HEK293T (cell line): ENCODE results near the gene ALLC.
A peak's percentile ranks its signal among the peaks of the same experiment; 100 is the strongest.

Experiments
- CTCF ChIA-PET: fragments of 350-600 bp; formaldehyde crosslinking; extraction: SDS; loops from one replicate; lab custom pipeline; 2021; ENCODE audit warnings: antibody characterized with exemption, inconsistent platforms; lab: Yijun Ruan, JAX
- POLR2A ChIA-PET: fragments of 350-600 bp; formaldehyde crosslinking; extraction: SDS; loops from one replicate; lab custom pipeline; 2020; ENCODE audit warnings: antibody characterized with exemption, inconsistent platforms; lab: Yijun Ruan, JAX
- DNase-seq: peaks from one replicate; pipeline ENCODE4 v3.0.0; 2012; ENCODE audit warnings: mixed read lengths; ENCODE audit errors: extremely low spot score
- ARNT ChIP-seq: fragments of 450-650 bp; IDR thresholded peaks from 2 replicates; pipeline ENCODE4 v1.6.1; 2017; ENCODE audit warnings: mild to moderate bottlenecking
- BHLHE40 ChIP-seq: fragments of 450-650 bp; IDR thresholded peaks from 2 replicates; pipeline ENCODE4 v1.6.1; 2016; ENCODE audit warnings: mild to moderate bottlenecking, moderate library complexity, borderline replicate concordance
- CTBP1 ChIP-seq: fragments of 450-650 bp; IDR thresholded peaks from 2 replicates; pipeline ENCODE4 v1.6.1; 2016; ENCODE audit warnings: borderline replicate concordance
- ELF4 ChIP-seq: fragments of 450-650 bp; IDR thresholded peaks from 2 replicates; pipeline ENCODE4 v1.6.1; 2017; ENCODE audit warnings: antibody characterized with exemption
- FOXA1 ChIP-seq: fragments of 450-650 bp; IDR thresholded peaks from 2 replicates; pipeline ENCODE4 v1.6.1; 2016; ENCODE audit warnings: mild to moderate bottlenecking
- FOXK2 ChIP-seq: fragments of 450-650 bp; IDR thresholded peaks from 2 replicates; pipeline ENCODE4 v1.6.1; 2016; ENCODE audit warnings: mild to moderate bottlenecking
- FOXM1 ChIP-seq: fragments of 450-650 bp; IDR thresholded peaks from 2 replicates; pipeline ENCODE4 v1.6.1; 2017; ENCODE audit warnings: mild to moderate bottlenecking, borderline replicate concordance
- HDGF ChIP-seq: fragments of 450-650 bp; IDR thresholded peaks from 2 replicates; pipeline ENCODE4 v1.6.1; 2017; ENCODE audit warnings: antibody characterized with exemption, borderline replicate concordance
- L3MBTL2 ChIP-seq: fragments of 450-650 bp; conservative IDR thresholded peaks from 2 replicates; pipeline ENCODE4 v1.6.1; 2016; ENCODE audit warnings: mild to moderate bottlenecking
- LEF1 ChIP-seq: fragments of 450-650 bp; IDR thresholded peaks from 2 replicates; pipeline ENCODE4 v1.6.1; 2017; ENCODE audit warnings: mild to moderate bottlenecking, borderline replicate concordance
- NFRKB ChIP-seq: fragments of 450-650 bp; IDR thresholded peaks from 2 replicates; pipeline ENCODE4 v1.6.1; 2016; ENCODE audit warnings: mild to moderate bottlenecking, moderate library complexity
- SP1 ChIP-seq: fragments of 450-650 bp; IDR thresholded peaks from 2 replicates; pipeline ENCODE4 v1.6.1; 2017
- SUZ12 ChIP-seq: fragments of 450-650 bp; IDR thresholded peaks from 2 replicates; pipeline ENCODE4 v1.6.1; 2016; ENCODE audit warnings: mild to moderate bottlenecking
- TARDBP ChIP-seq: fragments of 450-650 bp; IDR thresholded peaks from 2 replicates; pipeline ENCODE4 v1.6.1; 2016
- ZNF384 ChIP-seq: fragments of 450-650 bp; IDR thresholded peaks from 2 replicates; pipeline ENCODE4 v1.6.1; 2016
- TF ChIP-seq, protein P1 (sequence below): fragments of 450-650 bp; IDR thresholded peaks from 2 replicates; pipeline ENCODE4 v1.6.1; 2016

ALLC gene

DNA sequence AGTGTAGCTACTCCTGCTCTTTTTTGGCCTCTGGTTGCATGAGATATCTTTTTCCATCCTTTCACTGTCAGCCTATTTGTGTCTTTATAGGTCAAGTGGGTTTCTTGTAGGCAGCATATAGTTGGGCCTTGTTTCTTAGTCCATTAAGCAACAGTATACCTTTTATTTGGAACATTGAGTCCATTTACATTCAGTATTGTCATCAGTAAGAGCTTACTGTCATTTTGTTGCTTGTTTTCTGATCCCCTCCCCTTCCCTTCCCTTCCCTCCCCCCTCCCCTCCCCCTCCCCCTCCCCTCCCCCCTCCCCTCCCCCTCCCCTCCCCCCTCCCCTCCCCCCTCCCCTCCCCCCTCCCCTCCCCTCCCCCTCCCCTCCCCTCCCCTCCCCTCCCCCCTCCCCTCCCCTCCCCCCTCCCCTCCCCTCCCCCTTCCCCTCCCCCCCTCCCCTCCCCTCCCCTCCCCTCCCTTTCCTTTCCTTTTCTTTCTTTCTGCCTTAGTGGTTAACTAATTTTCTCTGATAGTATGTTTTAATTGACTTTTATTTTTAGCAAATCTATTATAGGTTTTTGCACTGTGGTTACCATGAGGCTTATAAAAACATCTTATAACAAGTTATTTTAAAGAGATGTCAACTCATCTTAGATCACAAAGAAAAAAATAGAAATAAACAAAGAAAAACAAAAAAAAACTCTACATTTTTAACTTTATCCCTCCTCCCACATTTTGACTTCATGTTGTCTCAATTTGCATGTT, 32.2 kb downstream of the ALLC start:
- ChIA-PET POLR2A (no interaction called here), CTCF (no interaction called here)
- no peak for DNase-seq
- no peak for TF ChIP-seq HDGF
- TF ChIP-seq ELF4 = no peak
- TF ChIP-seq BHLHE40 = no peak
- TF ChIP-seq L3MBTL2 = no peak
- TF ChIP-seq FOXK2 = no peak
- TF ChIP-seq ARNT = no peak
- no peak for TF ChIP-seq FOXA1
- no peak for TF ChIP-seq LEF1
- TF ChIP-seq CTBP1 = no peak
- TF ChIP-seq, protein P1, sequence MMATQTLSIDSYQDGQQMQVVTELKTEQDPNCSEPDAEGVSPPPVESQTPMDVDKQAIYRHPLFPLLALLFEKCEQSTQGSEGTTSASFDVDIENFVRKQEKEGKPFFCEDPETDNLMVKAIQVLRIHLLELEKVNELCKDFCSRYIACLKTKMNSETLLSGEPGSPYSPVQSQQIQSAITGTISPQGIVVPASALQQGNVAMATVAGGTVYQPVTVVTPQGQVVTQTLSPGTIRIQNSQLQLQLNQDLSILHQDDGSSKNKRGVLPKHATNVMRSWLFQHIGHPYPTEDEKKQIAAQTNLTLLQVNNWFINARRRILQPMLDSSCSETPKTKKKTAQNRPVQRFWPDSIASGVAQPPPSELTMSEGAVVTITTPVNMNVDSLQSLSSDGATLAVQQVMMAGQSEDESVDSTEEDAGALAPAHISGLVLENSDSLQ = no peak
- TF ChIP-seq SP1 = no peak
- no peak for TF ChIP-seq SUZ12
- no peak for TF ChIP-seq NFRKB
- no peak for TF ChIP-seq TARDBP
- TF ChIP-seq FOXM1 = no peak

DNA sequence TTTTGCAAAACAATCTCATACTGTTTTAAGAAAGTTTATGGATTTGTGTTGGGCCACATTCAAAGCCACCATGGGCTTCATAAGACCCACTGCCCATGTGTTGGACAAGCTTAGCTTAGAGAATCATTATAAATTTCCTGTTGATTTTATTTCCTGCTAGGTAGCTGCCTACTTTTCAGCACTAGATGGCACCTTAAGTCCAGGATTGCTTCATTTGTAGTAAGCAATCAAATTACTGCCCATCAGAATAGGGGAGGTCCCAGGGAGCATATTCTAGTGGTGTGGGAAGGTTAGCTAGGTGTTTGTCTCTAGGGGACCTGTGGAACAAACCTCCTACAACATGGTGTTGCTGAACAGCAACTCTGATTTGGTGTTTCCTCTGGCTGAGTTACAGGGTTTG, 34.4 kb downstream of the ALLC start:
- DNase-seq = peak; percentile 38
- ChIA-PET CTCF (interaction anchor here (0.7 to 1.5 kb wide), 3 partner anchors 36 to 267 kb away, joined by 3 read pairs; no protein-coding TSS in a partner anchor), POLR2A (no interaction called here)
- TF ChIP-seq FOXK2 = no peak
- TF ChIP-seq TARDBP = no peak
- TF ChIP-seq FOXM1 = no peak
- TF ChIP-seq SP1 = no peak

DNA sequence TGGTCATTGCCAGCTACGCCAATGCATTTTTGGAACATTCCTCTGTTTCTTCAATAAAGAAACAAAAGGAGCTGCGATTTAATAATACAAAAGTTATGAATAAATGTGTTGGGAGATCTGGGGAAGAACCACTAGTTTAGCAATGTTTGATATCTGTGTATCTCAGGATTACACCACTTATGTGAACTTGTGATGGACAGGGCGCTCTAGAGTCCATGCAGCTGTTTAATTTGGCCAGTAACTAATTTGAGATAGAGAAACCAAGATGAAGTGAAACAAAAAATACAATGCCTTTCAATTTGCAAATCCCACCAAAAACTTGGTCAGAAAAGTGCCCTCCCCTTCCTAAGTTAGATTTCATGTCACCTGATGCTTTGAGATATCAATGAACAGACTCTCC, 38.5 kb downstream of the ALLC start:
- TF ChIP-seq FOXA1 (no peak), ELF4 (no peak), ZNF384 (no peak)
- CTCF ChIA-PET = no interaction called here
- DNase-seq = no peak

DNA sequence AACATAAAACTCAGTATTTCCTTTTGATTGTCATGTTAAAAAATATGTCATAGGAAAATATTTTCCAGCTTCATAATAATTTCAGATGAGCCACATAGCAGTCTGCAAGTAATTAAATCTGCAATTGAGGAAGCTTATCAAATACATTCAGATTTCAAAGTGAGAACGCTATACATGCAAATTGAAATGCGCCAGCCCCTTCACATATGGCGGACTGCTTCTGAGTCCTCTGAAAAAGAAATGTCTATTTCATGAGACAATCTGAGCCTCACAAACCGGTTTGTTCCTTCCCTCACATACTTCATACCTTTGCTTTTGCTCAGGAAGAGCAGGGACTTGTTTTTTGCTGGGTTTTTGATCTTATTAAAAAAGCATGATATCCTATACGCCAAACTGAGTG, 43.1 kb downstream of the ALLC start:
- DNase-seq = no peak
- CTCF ChIA-PET = no interaction called here

More for the DNA sequence above, 38.5 kb downstream of the ALLC start:
- POLR2A ChIA-PET = no interaction called here

DNA sequence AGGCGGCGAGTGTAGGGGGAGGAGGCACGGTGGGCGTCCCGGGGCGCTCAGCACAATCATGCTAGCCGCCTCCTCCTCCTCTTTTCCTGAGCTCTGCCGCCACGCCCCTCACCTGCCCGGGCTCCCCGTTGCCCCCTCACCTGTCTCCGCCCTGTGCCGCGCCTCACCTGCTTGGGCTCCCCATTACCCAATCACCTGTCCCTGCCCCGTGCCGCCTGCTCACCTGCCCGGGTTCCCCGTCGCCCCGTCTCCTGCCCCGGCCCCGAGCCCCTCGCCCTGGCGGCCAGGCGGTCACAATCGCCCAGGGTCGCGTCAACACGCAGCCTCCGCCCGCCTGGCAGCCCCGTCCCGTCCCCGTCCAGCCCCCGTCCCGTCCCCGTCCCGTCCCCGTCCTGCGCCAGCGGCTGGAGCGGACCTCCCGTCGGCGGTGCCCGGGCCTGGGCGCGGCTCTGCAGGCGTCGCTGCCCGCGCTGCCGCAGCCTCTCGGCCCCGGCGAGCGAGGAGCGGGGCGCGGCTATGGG, 45.3 kb downstream of the ALLC start, which contains the start of gene DCDC2C:
Gene DCDC2C, plus strand, starts transcription at position 340 of the 521 bp plus-strand sequence. Its CDS starts 177 bp downstream, at position 517.
- CTCF ChIA-PET = no interaction called here
- TF ChIP-seq FOXM1 (no peak), L3MBTL2 (no peak), HDGF (no peak), SP1 (no peak), ZNF384 (no peak), CTBP1 (no peak), ELF4 (no peak), LEF1 (no peak), TARDBP (no peak), BHLHE40 (no peak), FOXK2 (no peak), SUZ12 (no peak), FOXA1 (no peak), NFRKB (no peak), ARNT (no peak)
- TF ChIP-seq, protein P1 = no peak
- DNase-seq = no peak
- POLR2A ChIA-PET = no interaction called here

More for the DNA sequence above, 43.1 kb downstream of the ALLC start:
- POLR2A ChIA-PET = no interaction called here
- TF ChIP-seq LEF1 = no peak
- no peak for TF ChIP-seq NFRKB
- TF ChIP-seq ARNT = no peak
- TF ChIP-seq L3MBTL2 = no peak
- TF ChIP-seq FOXA1 = no peak
- TF ChIP-seq CTBP1 = no peak
- TF ChIP-seq ZNF384 = no peak

DNA sequence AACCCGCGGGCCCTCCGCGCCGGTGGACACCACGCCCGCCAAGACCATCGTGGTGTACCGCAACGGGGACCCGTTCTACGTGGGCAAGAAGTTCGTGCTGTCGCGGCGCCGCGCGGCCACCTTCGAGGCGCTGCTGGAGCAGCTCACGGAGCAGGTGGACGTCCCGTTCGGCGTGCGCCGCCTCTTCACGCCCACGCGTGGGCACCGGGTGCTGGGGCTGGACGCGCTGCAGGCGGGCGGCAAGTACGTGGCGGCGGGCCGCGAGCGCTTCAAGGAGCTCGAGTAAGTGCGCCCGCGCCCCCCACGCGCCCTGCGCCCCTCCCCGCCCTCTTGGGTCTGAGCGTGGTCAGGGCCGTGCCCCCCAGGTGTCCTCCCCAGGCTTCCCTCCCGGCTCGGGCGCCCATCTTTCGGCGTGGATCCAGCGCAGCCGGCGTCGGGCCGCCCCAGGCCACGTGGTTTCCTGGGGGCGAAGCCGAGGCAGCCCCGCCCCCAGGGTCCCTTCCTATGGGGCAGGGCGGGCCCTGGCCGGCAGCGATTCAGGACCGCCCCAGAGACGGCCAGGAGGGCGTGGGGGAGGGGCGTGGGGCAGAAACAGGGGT, 45.9 kb downstream of the ALLC start:
- CTCF ChIA-PET = no interaction called here
- POLR2A ChIA-PET = no interaction called here
- DNase-seq = no peak
- TF ChIP-seq LEF1 (no peak), FOXA1 (no peak), L3MBTL2 (no peak), BHLHE40 (no peak), CTBP1 (no peak), FOXK2 (no peak), FOXM1 (no peak), NFRKB (no peak), ELF4 (no peak), ZNF384 (no peak), HDGF (no peak), SP1 (no peak), SUZ12 (no peak), TARDBP (no peak), ARNT (no peak)
- TF ChIP-seq, protein P1 = no peak
